Spinal cord (tissue), 10 donors: Measurements from ENCODE around the gene TLR9. TPM values are rescaled to one million over a fixed set of nuclear protein-coding genes. Genes with fewer than 3 reads are reported as not detected.

ENCODE experiments used
- DNase-seq, 6 donors: peaks; one replicate each; pipeline versions ENCODE4 v3.0.0 to v3.0.0-alpha.2; 2013 to 2015; ENCODE audit warnings: low spot score in 6 of 6, low read depth in 4 of 6
- H3K27ac ChIP-seq: one replicate; pipeline ENCODE4 v1.5.1; 2013; ENCODE audit warnings: low read depth, low read length, control low read depth
- H3K27me3 ChIP-seq: one replicate; pipeline ENCODE4 v1.6.1; 2013; ENCODE audit warnings: low read length; ENCODE audit not compliant: control insufficient read depth, insufficient read depth
- H3K36me3 ChIP-seq: one replicate; pipeline ENCODE4 v1.6.1; 2013; ENCODE audit warnings: low read length; ENCODE audit not compliant: control insufficient read depth, insufficient read depth
- H3K4me1 ChIP-seq: one replicate; pipeline ENCODE4 v1.6.1; 2013; ENCODE audit warnings: low read length; ENCODE audit not compliant: control insufficient read depth, insufficient read depth
- H3K4me3 ChIP-seq: one replicate; pipeline ENCODE4 v1.5.1; 2013; ENCODE audit warnings: low read depth, low read length, control low read depth
- H3K9me3 ChIP-seq: one replicate; pipeline ENCODE4 v1.6.1; 2013; ENCODE audit warnings: low read length; ENCODE audit not compliant: control insufficient read depth, insufficient read depth
- WGBS: methylation state at CpG from one replicate; pipeline ENCODE4 v1.1.5; 2013; ENCODE audit warnings: missing lambda C conversion rate; ENCODE audit not compliant: insufficient coverage; 5-methylcytosine and 5-hydroxymethylcytosine counted together
- polyA plus RNA-seq, 2 donors: library from polyadenylated mRNA; unstranded; fragments of 120-200 nt; gene quantifications; one replicate each; pipeline ENCODE4 v1.2.1, GENCODE V29; 2013; ENCODE audit not compliant: insufficient read length in 2 of 2
- total RNA-seq, 2 donors: library from RNA; depleted of rRNA in 1 of 2; stranded (reverse); fragments of 120-200 nt in 1 of 2; fragments of >200 nt in 1 of 2; gene quantifications; one replicate each; pipeline versions ENCODE4 v1.2.3 to v1.2.4, GENCODE V29; 2013 to 2014
- donor health status: healthy.

Gene TLR9
- total and polyA plus RNA-seq, 4 donors: 0.11 to 0.41 TPM; not detected in 2

GRCh38 chr3:52233968-52234367 is 8.5 kb upstream of the TLR9 start:
- Histone ChIP-seq H3K36me3 (peaks cover 72% of the 10 kb centered on the region), H3K9me3 (no peaks in the 10 kb centered on the region), H3K4me3 (no peak overlapping the region), H3K27me3 (no peaks in the 10 kb centered on the region), H3K27ac (no peak overlapping the region), H3K4me1 (peaks cover 48% of the 10 kb centered on the region)
- WGBS: 39% methylated on average over 2 of the region's 3 CpGs
- peak in 2 of 6 donors; percentile 60 to 76 for DNase-seq

GRCh38 chr3:52233108-52233591 is 7.7 kb upstream of the TLR9 start:
- no peak overlapping the region for H3K4me3 ChIP-seq
- H3K36me3 ChIP-seq: peaks cover 80% of the 10 kb centered on the region
- no peaks in the 10 kb centered on the region for H3K27me3 ChIP-seq
- 91% methylated on average over 3 of the region's 5 CpGs for WGBS
- peaks cover 46% of the 10 kb centered on the region for H3K4me1 ChIP-seq
- no peak overlapping the region for H3K27ac ChIP-seq
- DNase-seq: no peak
- no peaks in the 10 kb centered on the region for H3K9me3 ChIP-seq

GRCh38 chr3:52232279-52233107 is 7.0 kb upstream of the TLR9 start:
- Histone ChIP-seq H3K4me1 (peaks cover 40% of the 10 kb centered on the region), H3K4me3 (no peak overlapping the region), H3K9me3 (no peaks in the 10 kb centered on the region), H3K36me3 (peaks cover 82% of the 10 kb centered on the region), H3K27ac (no peak overlapping the region), H3K27me3 (no peaks in the 10 kb centered on the region)
- peak in 1 of 6 donors; percentile 19 for DNase-seq
- 77% methylated on average over 24 of the region's 28 CpGs for WGBS

GRCh38 chr3:52231502-52232278 is 6.2 kb upstream of the TLR9 start:
- H3K4me3 ChIP-seq: no peak overlapping the region
- H3K27ac ChIP-seq: no peak overlapping the region
- no peaks in the 10 kb centered on the region for H3K9me3 ChIP-seq
- H3K36me3 ChIP-seq: peaks cover 85% of the 10 kb centered on the region
- DNase-seq: peak in 1 of 6 donors; percentile 32
- H3K4me1 ChIP-seq: peaks cover 34% of the 10 kb centered on the region
- no peaks in the 10 kb centered on the region for H3K27me3 ChIP-seq
- WGBS: 77% methylated on average over 32 of the region's 34 CpGs

GRCh38 chr3:52230889-52231499 is 5.5 kb upstream of the TLR9 start:
- no peak overlapping the region for H3K4me3 ChIP-seq
- WGBS: 93% methylated on average over 16 of the region's 16 CpGs
- H3K9me3 ChIP-seq: no peaks in the 10 kb centered on the region

GRCh38 chr3:52230461-52230860 is 5.0 kb upstream of the TLR9 start:
- Histone ChIP-seq H3K4me3 (no peak overlapping the region), H3K27me3 (no peaks in the 10 kb centered on the region), H3K36me3 (peaks cover 88% of the 10 kb centered on the region), H3K9me3 (no peaks in the 10 kb centered on the region), H3K4me1 (peaks cover 24% of the 10 kb centered on the region), H3K27ac (no peak overlapping the region)
- 90% methylated on average over 6 of the region's 6 CpGs for WGBS
- DNase-seq: no peak

More at GRCh38 chr3:52230889-52231499, 5.5 kb upstream of the TLR9 start:
- Histone ChIP-seq H3K27me3 (no peaks in the 10 kb centered on the region), H3K4me1 (peaks cover 28% of the 10 kb centered on the region), H3K27ac (no peak overlapping the region), H3K36me3 (peaks cover 90% of the 10 kb centered on the region)
- DNase-seq: no peak

- Histone ChIP-seq H3K9me3 (no peaks in the 10 kb centered on the region), H3K27me3 (no peaks in the 10 kb centered on the region), H3K4me1 (peaks cover 21% of the 10 kb centered on the region), H3K27ac (no peak overlapping the region), H3K4me3 (no peak overlapping the region), H3K36me3 (peaks cover 80% of the 10 kb centered on the region)
- no peak for DNase-seq
- 96% methylated on average over 11 of the region's 13 CpGs for WGBS
These were observed 4.2 kb upstream of the TLR9 start for GRCh38 chr3:52229656-52230055.

GRCh38 chr3:52228751-52229291 is 3.4 kb upstream of the TLR9 start:
- peaks cover 72% of the 10 kb centered on the region for H3K36me3 ChIP-seq
- no peaks in the 10 kb centered on the region for H3K9me3 ChIP-seq
- no peaks in the 10 kb centered on the region for H3K27me3 ChIP-seq
- no peak overlapping the region for H3K27ac ChIP-seq
- WGBS: 97% methylated on average over 16 of the region's 21 CpGs
- H3K4me3 ChIP-seq: no peak overlapping the region
- peaks cover 13% of the 10 kb centered on the region for H3K4me1 ChIP-seq
- no peak for DNase-seq

GRCh38 chr3:52228266-52228665 is 2.8 kb upstream of the TLR9 start:
- H3K9me3 ChIP-seq: no peaks in the 10 kb centered on the region
- no peak overlapping the region for H3K4me3 ChIP-seq
- peaks cover 74% of the 10 kb centered on the region for H3K36me3 ChIP-seq
- H3K27me3 ChIP-seq: no peaks in the 10 kb centered on the region
- H3K4me1 ChIP-seq: peaks cover 10% of the 10 kb centered on the region
- WGBS: 87% methylated on average over 9 of the region's 10 CpGs
- no peak for DNase-seq
- H3K27ac ChIP-seq: no peak overlapping the region
